ENCODE data around the gene MBD3L1.

Gene MBD3L1

DNA sequence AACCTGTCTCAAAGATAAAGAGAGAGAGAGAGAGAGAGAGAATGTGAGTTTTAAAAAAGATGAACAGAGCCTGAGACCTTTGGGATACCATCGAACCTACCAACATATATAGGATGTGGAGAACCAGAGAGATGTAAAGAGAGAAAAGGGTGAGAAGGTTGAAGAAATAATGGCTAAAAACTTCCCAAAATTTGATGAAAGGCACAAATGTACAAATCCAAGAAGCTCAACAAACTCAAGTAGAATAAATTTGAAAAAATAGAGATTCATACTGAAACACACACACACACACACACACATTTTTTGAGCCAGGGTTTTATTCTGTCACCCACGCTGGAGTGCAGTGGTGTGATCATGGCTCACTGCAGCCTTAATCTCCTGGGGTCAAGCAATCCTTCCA, 16.4 kb upstream of the MBD3L1 start:
- no peak overlapping the region for H3K4me3 ChIP-seq (ENCODE audit: low read depth in 1 of 2, low read length in 1 of 2)
- H3K36me3 ChIP-seq = peaks cover 4% of the 10 kb centered on the region
- H3K27ac ChIP-seq = no peak overlapping the region
- no peaks in the 10 kb centered on the region for H3K4me1 ChIP-seq (ENCODE audit: control insufficient read depth in 1 of 2, insufficient read depth in 1 of 2, low read depth in 1 of 2, low read length in 1 of 2)
- TF ChIP-seq, protein P1, sequence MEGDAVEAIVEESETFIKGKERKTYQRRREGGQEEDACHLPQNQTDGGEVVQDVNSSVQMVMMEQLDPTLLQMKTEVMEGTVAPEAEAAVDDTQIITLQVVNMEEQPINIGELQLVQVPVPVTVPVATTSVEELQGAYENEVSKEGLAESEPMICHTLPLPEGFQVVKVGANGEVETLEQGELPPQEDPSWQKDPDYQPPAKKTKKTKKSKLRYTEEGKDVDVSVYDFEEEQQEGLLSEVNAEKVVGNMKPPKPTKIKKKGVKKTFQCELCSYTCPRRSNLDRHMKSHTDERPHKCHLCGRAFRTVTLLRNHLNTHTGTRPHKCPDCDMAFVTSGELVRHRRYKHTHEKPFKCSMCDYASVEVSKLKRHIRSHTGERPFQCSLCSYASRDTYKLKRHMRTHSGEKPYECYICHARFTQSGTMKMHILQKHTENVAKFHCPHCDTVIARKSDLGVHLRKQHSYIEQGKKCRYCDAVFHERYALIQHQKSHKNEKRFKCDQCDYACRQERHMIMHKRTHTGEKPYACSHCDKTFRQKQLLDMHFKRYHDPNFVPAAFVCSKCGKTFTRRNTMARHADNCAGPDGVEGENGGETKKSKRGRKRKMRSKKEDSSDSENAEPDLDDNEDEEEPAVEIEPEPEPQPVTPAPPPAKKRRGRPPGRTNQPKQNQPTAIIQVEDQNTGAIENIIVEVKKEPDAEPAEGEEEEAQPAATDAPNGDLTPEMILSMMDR (IDR thresholded peaks at IDR 0.05) = no peak
- no peaks in the 10 kb centered on the region for H3K27me3 ChIP-seq
- H3K9me3 ChIP-seq = peaks cover 41% of the 10 kb centered on the region

DNA sequence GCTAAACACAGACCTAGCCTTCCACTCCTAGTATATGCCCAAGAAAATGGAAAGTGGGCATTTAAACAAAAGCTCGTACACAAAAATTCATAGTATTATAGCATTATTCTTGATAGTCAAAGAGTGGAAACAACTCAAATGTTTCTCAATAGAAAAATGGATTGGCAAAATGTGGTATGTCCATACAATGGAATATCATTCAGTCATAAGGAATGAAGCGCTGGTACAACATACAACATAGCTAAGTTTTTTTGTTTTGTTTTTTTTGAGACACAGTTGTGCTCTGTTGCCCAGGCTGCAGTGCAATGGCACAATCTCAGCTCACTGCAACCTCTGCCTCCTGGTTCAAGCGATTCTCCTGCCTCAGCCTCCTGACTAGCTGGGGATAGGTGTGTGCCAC, 11.9 kb upstream of the MBD3L1 start:
- Histone ChIP-seq H3K9me3 (peaks cover 4% of the 10 kb centered on the region), H3K36me3 (peaks cover 24% of the 10 kb centered on the region), H3K27me3 (no peaks in the 10 kb centered on the region), H3K4me3 (ENCODE audit: low read depth in 1 of 2, low read length in 1 of 2) (no peak overlapping the region), H3K4me1 (ENCODE audit: control insufficient read depth in 1 of 2, insufficient read depth in 1 of 2, low read depth in 1 of 2, low read length in 1 of 2) (no peaks in the 10 kb centered on the region), H3K27ac (no peak overlapping the region)
- TF ChIP-seq, protein P1 (IDR thresholded peaks at IDR 0.05) = no peak

DNA sequence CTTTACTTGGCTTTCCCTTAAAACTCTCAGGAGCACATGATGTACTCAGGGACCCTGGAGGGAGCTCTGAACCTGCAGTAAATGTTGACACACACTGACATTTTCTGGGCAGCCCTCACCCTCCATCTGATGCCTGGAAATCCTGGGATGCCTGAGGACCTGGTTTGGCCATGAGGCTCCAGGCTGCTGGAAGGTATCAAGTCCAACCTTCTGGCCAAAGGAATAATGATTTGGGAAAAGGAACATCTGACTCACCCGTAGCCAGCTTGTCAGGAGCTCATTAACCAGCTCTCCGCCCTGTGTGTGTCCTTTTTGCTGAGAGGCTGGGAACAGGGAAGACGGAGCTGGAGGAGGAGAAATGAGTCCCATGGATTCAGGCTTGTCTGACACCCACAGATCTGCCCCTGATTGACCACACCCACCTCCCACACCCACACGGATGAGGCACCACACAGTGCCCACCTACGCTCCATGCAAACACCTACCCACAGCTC, 10.4 kb upstream of the MBD3L1 start:
- H3K9me3 ChIP-seq = no peaks in the 10 kb centered on the region

DNA sequence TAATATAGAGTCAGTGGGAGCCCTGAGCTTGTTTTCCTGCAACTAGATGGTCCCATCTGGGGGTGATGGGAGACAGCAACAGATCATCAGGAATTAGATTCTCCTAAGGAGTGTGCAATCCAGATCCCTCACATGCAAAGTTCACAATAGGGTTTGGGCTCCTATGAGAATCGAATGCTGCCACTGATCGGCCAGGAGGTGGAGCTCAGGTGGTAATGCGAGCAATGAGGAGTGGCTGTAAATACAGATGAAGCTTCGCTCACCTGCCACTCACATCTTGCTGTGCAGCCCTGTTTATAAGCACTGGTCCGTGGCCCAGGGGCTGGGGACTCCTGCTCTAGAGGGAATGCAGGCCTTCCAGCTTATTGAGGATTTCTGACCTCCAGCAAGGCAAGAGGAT, 5.8 kb upstream of the MBD3L1 start:
- Histone ChIP-seq H3K36me3 (peaks cover 15% of the 10 kb centered on the region), H3K9me3 (no peaks in the 10 kb centered on the region), H3K4me3 (ENCODE audit: low read depth in 1 of 2, low read length in 1 of 2) (no peak overlapping the region), H3K4me1 (ENCODE audit: control insufficient read depth in 1 of 2, insufficient read depth in 1 of 2, low read depth in 1 of 2, low read length in 1 of 2) (peaks cover under 1 to 2% of the 10 kb centered on the region in 2 experiments), H3K27me3 (no peaks in the 10 kb centered on the region), H3K27ac (no peak overlapping the region)
- TF ChIP-seq, protein P1 (IDR thresholded peaks at IDR 0.05) = no peak

More for the DNA sequence above, 10.4 kb upstream of the MBD3L1 start:
- TF ChIP-seq, protein P1 (IDR thresholded peaks at IDR 0.05) = no peak
- peaks cover 24% of the 10 kb centered on the region for H3K36me3 ChIP-seq
- no peak overlapping the region for H3K4me3 ChIP-seq (ENCODE audit: low read depth in 1 of 2, low read length in 1 of 2)
- H3K4me1 ChIP-seq (ENCODE audit: control insufficient read depth in 1 of 2, insufficient read depth in 1 of 2, low read depth in 1 of 2, low read length in 1 of 2) = no peaks in the 10 kb centered on the region
- no peak overlapping the region for H3K27ac ChIP-seq
- no peaks in the 10 kb centered on the region for H3K27me3 ChIP-seq

DNA sequence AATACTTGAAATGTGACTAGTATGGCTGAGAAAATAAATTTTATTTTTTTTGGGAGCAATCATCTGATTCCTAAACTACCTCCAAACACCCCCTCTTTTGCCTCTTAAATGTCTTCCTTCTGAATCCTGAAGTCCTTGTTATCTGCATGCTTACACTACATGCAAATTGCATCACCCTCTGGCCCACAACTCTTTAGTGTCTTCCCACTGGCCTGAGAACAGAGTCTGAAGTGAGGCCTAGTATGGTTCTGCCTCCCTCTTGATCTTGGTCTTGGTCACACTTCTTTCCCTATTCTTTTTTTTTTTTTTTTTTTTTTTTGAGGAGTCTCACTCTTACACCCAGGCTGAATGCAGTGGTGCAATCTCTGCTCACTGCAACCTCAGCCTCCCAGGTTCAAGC, 4.9 kb upstream of the MBD3L1 start:
- H3K27ac ChIP-seq = no peak overlapping the region
- no peak overlapping the region for H3K4me3 ChIP-seq (ENCODE audit: low read depth in 1 of 2, low read length in 1 of 2)
- H3K36me3 ChIP-seq = peaks cover 9% of the 10 kb centered on the region
- H3K9me3 ChIP-seq = no peaks in the 10 kb centered on the region
- H3K4me1 ChIP-seq (ENCODE audit: control insufficient read depth in 1 of 2, insufficient read depth in 1 of 2, low read depth in 1 of 2, low read length in 1 of 2) = peaks cover 7% of the 10 kb centered on the region in 2 experiments
- H3K27me3 ChIP-seq = no peaks in the 10 kb centered on the region
- TF ChIP-seq, protein P1 (IDR thresholded peaks at IDR 0.05) = no peak

DNA sequence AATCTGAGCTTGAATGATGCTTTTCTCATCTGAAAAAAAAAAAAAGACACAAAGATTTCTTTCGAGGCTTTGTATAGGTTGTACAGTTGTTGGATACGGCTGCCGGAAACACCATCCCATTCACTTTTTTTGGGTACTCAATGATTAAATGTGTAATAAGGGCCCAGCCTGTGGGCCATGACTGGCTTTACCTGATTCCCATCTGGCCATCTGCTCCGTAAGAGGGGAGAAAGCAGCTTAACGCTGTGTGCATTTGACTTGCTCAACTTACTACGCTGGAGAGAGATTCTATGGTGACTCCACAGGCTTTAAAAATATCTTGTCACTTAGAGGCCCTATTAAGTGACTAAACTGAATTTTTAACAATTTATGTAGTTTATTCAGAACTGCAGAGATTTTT, 804 bp upstream of the MBD3L1 start:
- Histone ChIP-seq H3K27ac (peak overlapping the region; percentile 93), H3K36me3 (no peaks in the 10 kb centered on the region), H3K9me3 (no peaks in the 10 kb centered on the region), H3K4me3 (ENCODE audit: low read depth in 1 of 2, low read length in 1 of 2) (peak overlapping the region; percentile 76 to 99), H3K4me1 (ENCODE audit: control insufficient read depth in 1 of 2, insufficient read depth in 1 of 2, low read depth in 1 of 2, low read length in 1 of 2) (peaks cover 7 to 13% of the 10 kb centered on the region in 2 experiments), H3K27me3 (no peaks in the 10 kb centered on the region)
- TF ChIP-seq, protein P1 (IDR thresholded peaks at IDR 0.05) = no peak

Data from neutrophil (primary cell).